Naive thymus-derived CD4-positive, alpha-beta T cell (primary cell): Measurements from ENCODE around the gene CIRBP. TPM values are rescaled to one million over a fixed set of nuclear protein-coding genes. Genes with fewer than 3 reads are reported as not detected.

Experiments
- ATAC-seq: fragments of 150-1000 bp; cut with Tn5 transposase; 2 replicates; pipeline ENCODE4 v1.10.0; 2021; ENCODE audit warnings: mild to moderate bottlenecking, moderate library complexity
- CTCF ChIA-PET: fragments of 350-600 bp; sonication (Branson Sonifier 250); formaldehyde crosslinking; loops from one replicate; lab custom pipeline; 2021; ENCODE audit warnings: antibody characterized with exemption; lab: Charles Lee
- POLR2A ChIA-PET: fragments of 350-600 bp; sonication (Branson Sonifier 250); formaldehyde crosslinking; loops from one replicate; lab custom pipeline; 2021; ENCODE audit warnings: antibody characterized with exemption, inconsistent platforms; lab: Charles Lee
- DNase-seq, 9 donors: peaks; one replicate each; pipeline versions ENCODE4 v3.0.0 to v3.0.0-alpha.2; 2020 to 2022; ENCODE audit warnings: mixed read lengths in 1 of 9
- H3K27ac ChIP-seq: one replicate; pipeline ENCODE4 v1.7.0; 2013; ENCODE audit warnings: mild to moderate bottlenecking, low read depth, low read length, moderate library complexity
- H3K27me3 ChIP-seq, 2 donors: one replicate each; pipeline ENCODE4 v1.7.0; 2013; ENCODE audit warnings: low read length in 2 of 2, mild to moderate bottlenecking in 2 of 2, moderate library complexity in 2 of 2; ENCODE audit not compliant: control insufficient read depth in 2 of 2, insufficient read depth in 2 of 2
- H3K36me3 ChIP-seq, 3 experiments: 1 replicate in 2 of 3; 2 replicates in 1 of 3; pipeline ENCODE4 v1.7.0; 2013; ENCODE audit warnings: low read length in 3 of 3, mild to moderate bottlenecking in 3 of 3, moderate library complexity in 1 of 3; ENCODE audit not compliant: insufficient read depth in 3 of 3, control insufficient read depth in 2 of 3
- H3K4me1 ChIP-seq, 2 donors: one replicate each; pipeline ENCODE4 v1.7.0; 2013; ENCODE audit warnings: low read length in 2 of 2, mild to moderate bottlenecking in 2 of 2, moderate library complexity in 1 of 2; ENCODE audit not compliant: control insufficient read depth in 2 of 2, insufficient read depth in 2 of 2
- H3K4me3 ChIP-seq: 2 replicates; pipeline ENCODE4 v1.7.0; 2013; ENCODE audit warnings: mild to moderate bottlenecking, low read length
- H3K9me3 ChIP-seq, 3 experiments: 1 replicate in 2 of 3; 2 replicates in 1 of 3; pipeline ENCODE4 v1.7.0; 2013; ENCODE audit warnings: low read length in 3 of 3; ENCODE audit not compliant: control insufficient read depth in 2 of 3
- H3K27ac Mint-ChIP-seq, 9 donors: one replicate each; pipeline ENCODE4 v1.8.0; 2020 to 2022; ENCODE audit warnings: mixed read lengths in 9 of 9, mild to moderate bottlenecking in 8 of 9, moderate library complexity in 5 of 9, inconsistent platforms in 2 of 9
- H3K27me3 Mint-ChIP-seq, 5 donors: one replicate each; pipeline ENCODE4 v1.8.0; 2021 to 2022; ENCODE audit warnings: mixed read lengths in 5 of 5, mild to moderate bottlenecking in 1 of 5
- H3K36me3 Mint-ChIP-seq, 5 donors: one replicate each; pipeline ENCODE4 v1.8.0; 2020 to 2022; ENCODE audit warnings: mixed read lengths in 5 of 5, mild to moderate bottlenecking in 3 of 5, inconsistent platforms in 1 of 5
- H3K4me1 Mint-ChIP-seq, 7 donors: one replicate each; pipeline ENCODE4 v1.8.0; 2020 to 2022; ENCODE audit warnings: mixed read lengths in 7 of 7, mild to moderate bottlenecking in 3 of 7, inconsistent platforms in 1 of 7
- H3K4me3 Mint-ChIP-seq, 10 donors: one replicate each; pipeline ENCODE4 v1.8.0; 2020 to 2022; ENCODE audit warnings: mild to moderate bottlenecking in 10 of 10, mixed read lengths in 10 of 10, moderate library complexity in 6 of 10, inconsistent platforms in 2 of 10
- H3K9me3 Mint-ChIP-seq, 11 donors: one replicate each; pipeline ENCODE4 v1.8.0; 2020 to 2022; ENCODE audit warnings: mixed read lengths in 11 of 11, mild to moderate bottlenecking in 4 of 11, inconsistent platforms in 1 of 11, moderate library complexity in 1 of 11
- intact Hi-C, 2 donors: fragments of 100-400 bp; cut with micrococcal nuclease; formaldehyde crosslinking; loops; one replicate each; pipeline ENCODE4 v1.15.1; 2023
- polyA plus RNA-seq, 2 donors: library from polyadenylated mRNA; unstranded; fragments of 300-500 nt; fragmentation: Illumina TruSeq; gene quantifications; one replicate each; pipeline ENCODE4 v1.2.3, GENCODE V29; 2021
- total RNA-seq, 6 experiments: library from RNA in 5 of 6; stranded (reverse) in 5 of 6; gene quantifications; 1 replicate in 5 of 6; 2 replicates in 1 of 6; pipeline ENCODE4 v1.2.3 and lab custom pipeline; 2021 to 2026

Gene CIRBP
- total and polyA plus RNA-seq, 7 experiments from 2014 or later: 233 to 629 (median 410) TPM

DNA sequence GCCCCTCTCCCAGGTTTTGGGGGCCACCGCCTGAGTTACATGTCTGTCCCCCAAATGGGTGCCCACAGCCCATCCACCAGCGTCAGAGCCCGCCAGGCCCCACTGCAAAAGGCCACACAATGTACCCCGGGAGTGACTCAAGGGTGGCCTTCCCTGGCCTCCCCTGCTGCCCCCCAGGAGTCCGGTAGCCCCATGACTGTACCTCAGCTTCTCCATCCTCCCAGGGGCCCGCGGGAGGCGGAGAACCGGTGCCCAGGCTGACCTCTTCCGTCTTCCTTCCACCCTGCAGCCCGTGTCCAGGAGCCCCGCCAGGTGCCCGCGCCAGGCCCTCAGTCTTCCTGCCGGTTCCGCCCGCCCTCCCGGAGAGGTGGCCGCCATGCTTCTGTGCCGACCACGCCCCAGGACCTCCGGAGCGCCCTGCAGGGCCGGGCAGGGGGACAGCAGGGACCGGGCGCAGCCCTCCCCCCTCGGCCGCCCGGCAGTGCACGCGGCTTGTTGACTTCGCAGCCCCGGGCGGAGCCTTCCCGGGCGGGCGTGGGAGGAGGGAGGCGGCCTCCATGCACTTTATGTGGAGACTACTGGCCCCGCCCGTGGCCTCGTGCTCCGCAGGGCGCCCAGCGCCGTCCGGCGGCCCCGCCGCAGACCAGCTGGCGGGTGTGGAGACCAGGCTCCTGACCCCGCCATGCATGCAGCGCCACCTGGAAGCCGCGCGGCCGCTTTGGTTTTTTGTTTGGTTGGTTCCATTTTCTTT lies 41.7 kb upstream of the CIRBP start:
- H3K9me3 Mint-ChIP-seq: no peaks in the 10 kb centered on the region
- no peaks in the 10 kb centered on the region for H3K4me1 Mint-ChIP-seq
- intact Hi-C loops: no loop called here
- POLR2A ChIA-PET: interaction anchor here (0.6 kb wide), 1 partner anchor 111 kb away, joined by 4 read pairs; no protein-coding TSS in a partner anchor
- Histone ChIP-seq H3K27me3 (no peaks in the 10 kb centered on the region), H3K36me3 (peaks cover 0 to 52% (median 0%) of the 10 kb centered on the region in 3 experiments), H3K27ac (no peak overlapping the region), H3K9me3 (no peaks in the 10 kb centered on the region), H3K4me3 (no peak overlapping the region), H3K4me1 (no peaks in the 10 kb centered on the region)
- H3K36me3 Mint-ChIP-seq: no peaks in the 10 kb centered on the region
- H3K27me3 Mint-ChIP-seq: no peaks in the 10 kb centered on the region
- DNase-seq (peak in 1 of 9 donors; percentile 6), ATAC-seq (no peak)
- H3K4me3 Mint-ChIP-seq: no peak overlapping the region
- H3K27ac Mint-ChIP-seq: no peak overlapping the region
- CTCF ChIA-PET: no interaction called here

DNA sequence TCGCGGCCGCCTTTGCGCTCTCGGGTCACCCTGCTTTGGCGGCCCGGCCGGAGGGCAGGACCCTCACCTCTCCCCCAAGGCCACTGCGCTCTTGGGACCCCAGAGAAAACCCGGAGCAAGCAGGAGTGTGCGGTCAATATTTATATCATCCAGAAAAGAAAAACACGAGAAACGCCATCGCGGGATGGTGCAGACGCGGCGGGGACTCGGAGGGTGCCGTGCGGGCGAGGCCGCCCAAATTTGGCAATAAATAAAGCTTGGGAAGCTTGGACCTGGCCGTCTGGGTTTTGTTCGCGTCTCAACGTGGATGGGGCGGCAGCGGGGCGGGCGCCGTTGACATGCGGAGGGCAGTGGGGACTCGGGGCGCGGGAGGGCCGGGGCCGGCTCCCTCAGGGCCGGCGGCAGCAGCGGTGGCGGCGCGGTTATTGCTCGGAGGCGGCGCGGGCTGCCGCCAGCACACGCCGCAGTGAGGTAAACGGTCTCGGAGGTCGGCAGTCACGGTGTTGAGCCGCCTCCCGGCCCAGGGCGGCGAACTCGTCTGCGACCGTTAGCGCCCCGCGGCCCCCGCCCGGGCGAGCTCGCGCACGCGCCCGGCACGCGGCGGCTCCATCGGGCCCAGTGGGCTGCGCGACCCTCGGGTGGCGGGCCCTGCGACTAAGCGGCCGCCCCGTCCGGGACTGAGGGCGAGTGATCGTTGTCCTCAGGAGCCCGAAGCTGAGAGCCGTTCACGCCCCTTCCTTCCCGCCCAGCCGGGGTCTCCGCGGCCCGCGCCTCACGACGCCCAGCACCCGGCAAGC lies 40.8 kb upstream of the CIRBP start:
- POLR2A ChIA-PET: interaction anchor here (0.6 kb wide), 1 partner anchor 112 kb away, joined by 4 read pairs; no protein-coding TSS in a partner anchor
- Histone ChIP-seq H3K27ac (no peak overlapping the region), H3K4me1 (no peaks in the 10 kb centered on the region), H3K4me3 (no peak overlapping the region), H3K9me3 (no peaks in the 10 kb centered on the region), H3K36me3 (peaks cover 0 to 43% (median 0%) of the 10 kb centered on the region in 3 experiments), H3K27me3 (no peaks in the 10 kb centered on the region)
- intact Hi-C loops: no loop called here
- no peak overlapping the region for H3K4me3 Mint-ChIP-seq
- no peak for DNase-seq
- H3K4me1 Mint-ChIP-seq: no peaks in the 10 kb centered on the region
- no peak overlapping the region for H3K27ac Mint-ChIP-seq
- no peaks in the 10 kb centered on the region for H3K36me3 Mint-ChIP-seq
- CTCF ChIA-PET: no interaction called here
- no peak for ATAC-seq
- H3K9me3 Mint-ChIP-seq: no peaks in the 10 kb centered on the region
- H3K27me3 Mint-ChIP-seq: no peaks in the 10 kb centered on the region

DNA sequence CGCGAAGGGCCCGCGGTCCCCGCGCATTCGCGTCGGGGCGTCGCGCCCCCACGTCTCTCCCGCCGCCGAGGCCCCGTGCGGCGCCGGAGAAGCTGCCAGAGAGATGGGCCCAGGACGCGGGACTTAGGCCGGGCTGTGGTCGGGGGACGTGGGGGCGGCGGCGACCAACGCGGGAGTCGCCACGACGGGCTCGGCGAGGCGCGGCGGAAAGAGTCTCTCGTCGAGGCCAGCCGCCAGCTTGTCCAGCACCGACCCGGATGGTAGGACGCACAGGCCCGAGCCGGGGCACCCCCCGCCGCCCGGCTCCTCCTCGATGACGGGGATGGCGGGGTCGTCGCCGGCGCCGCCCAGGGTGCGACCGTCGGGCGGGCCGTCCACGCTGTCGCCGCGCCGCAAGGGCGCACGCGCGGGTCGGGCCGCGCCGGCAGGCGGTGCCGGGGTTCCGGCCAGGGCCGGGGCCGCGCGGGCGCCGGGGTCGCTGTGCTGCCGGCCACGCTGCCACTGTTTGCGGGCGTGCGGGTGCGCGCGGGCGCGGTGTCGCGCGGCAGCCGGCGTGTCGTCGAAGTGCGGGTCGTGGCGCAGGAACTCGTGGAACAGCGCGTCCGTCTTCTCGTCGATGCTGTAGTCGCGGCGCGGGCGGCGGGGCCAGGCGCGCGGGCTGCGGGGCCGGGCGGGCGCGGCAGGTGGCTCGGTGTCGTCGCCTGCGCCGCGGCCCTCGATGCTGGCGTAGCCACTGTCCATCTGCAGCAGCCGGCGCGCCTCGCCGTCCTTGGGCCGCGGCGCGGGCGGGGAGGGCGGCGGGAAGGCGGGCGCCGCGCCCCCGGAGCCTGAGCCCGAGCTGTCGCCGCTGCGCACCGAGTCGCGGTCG lies 39.8 kb upstream of the CIRBP start:
- Mint-ChIP-seq H3K9me3 (no peaks in the 10 kb centered on the region), H3K36me3 (no peaks in the 10 kb centered on the region), H3K4me1 (no peaks in the 10 kb centered on the region), H3K4me3 (no peak overlapping the region), H3K27ac (no peak overlapping the region), H3K27me3 (no peaks in the 10 kb centered on the region)
- ATAC-seq: no peak
- DNase-seq: no peak
- no peaks in the 10 kb centered on the region for H3K27me3 ChIP-seq
- no peak overlapping the region for H3K4me3 ChIP-seq
- H3K4me1 ChIP-seq: no peaks in the 10 kb centered on the region
- H3K27ac ChIP-seq: no peak overlapping the region
- peaks cover 0 to 34% (median 0%) of the 10 kb centered on the region in 3 experiments for H3K36me3 ChIP-seq
- ChIA-PET CTCF (no interaction called here), POLR2A (no interaction called here)
- no peaks in the 10 kb centered on the region for H3K9me3 ChIP-seq
- intact Hi-C loops: no loop called here

DNA sequence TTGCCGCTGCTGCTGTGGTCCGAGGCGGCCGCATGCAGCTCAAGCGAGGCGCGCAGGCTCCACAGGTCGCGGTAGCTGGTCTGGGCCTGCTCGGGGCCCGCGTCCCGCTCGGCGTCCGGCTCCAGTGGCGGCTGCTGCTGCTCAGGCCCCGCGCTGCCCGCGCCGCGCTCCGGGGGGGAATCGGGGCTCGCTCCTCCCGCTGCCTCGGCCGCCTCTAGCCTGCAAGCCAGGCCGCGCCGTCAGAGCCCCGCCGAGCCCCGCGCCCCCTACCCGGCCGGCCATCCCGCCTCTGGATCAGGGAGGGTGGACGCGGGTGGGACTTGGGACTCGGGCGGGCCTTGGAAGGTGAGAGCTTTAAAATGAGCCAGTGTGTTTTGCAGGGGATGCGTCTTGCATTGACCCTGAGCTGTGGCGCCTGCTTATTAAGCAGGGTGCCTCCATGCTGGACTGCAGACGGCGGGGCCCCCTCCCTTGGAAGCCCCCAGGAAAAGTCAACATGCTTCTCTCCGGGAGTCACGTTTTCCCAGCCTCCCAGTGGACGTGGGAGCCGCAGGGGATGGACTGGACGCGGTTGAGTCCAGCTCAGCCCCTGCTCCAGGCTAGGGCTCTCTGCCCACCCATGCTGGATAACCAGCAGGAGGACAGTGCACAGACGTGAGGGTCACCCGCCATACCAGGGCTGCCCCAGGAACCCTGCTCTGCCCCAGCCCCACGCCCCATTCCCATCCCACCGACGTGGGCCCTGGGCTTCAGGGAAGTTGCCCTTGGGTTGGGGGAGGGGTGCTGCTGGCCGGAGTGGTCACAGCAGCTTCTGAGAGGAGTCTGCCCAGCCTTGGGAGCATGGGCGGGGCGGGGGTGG lies 39.0 kb upstream of the CIRBP start:
- ATAC-seq: no peak
- no peaks in the 10 kb centered on the region for H3K9me3 ChIP-seq
- no peaks in the 10 kb centered on the region for H3K27me3 Mint-ChIP-seq
- no peaks in the 10 kb centered on the region for H3K9me3 Mint-ChIP-seq
- DNase-seq: peak in 1 of 9 donors; percentile 8
- H3K36me3 ChIP-seq: peaks cover 0 to 26% (median 0%) of the 10 kb centered on the region in 3 experiments
- ChIA-PET CTCF (no interaction called here), POLR2A (no interaction called here)
- no peak overlapping the region for H3K4me3 Mint-ChIP-seq
- H3K36me3 Mint-ChIP-seq: no peaks in the 10 kb centered on the region
- H3K4me1 ChIP-seq: no peaks in the 10 kb centered on the region
- H3K4me1 Mint-ChIP-seq: no peaks in the 10 kb centered on the region
- no peak overlapping the region for H3K27ac Mint-ChIP-seq
- no peaks in the 10 kb centered on the region for H3K27me3 ChIP-seq
- no peak overlapping the region for H3K4me3 ChIP-seq
- no peak overlapping the region for H3K27ac ChIP-seq
- intact Hi-C loops: no loop called here

DNA sequence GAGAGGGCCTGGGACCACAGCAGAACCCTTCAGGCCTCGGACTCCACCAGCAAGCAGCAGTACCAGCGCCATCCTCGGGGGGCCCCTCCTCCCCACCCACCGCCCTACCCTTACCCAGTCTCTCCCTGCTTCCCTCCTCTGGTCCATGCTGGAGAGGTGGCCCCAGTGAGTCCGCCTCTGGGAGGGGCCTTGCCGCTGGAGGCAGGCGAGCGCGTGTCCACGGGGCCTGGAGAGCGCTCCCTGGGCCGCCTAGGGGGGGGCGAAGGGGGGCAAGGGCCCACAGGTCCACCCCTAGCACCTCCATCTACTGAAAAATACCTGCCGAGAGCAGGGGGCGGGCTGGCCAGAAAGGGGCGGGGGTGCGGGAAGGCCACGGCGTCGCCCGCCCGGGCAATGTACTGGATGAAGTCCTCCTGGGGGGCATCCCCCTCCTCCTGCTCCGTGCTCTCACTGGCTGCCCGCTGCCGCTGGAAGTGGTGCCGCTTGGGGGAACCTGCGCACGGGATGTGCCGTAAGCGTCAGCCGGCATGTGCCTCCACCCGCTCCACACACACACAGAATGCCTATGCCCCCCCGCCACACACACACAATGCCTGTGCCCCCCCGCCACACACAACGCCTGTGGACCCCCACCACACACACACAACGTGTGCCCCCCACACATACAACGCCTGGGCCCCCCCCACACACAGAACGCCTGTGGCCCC lies 38.2 kb upstream of the CIRBP start:
- CTCF ChIA-PET: no interaction called here

More for the DNA sequence above, 38.2 kb upstream of the CIRBP start:
- H3K27me3 Mint-ChIP-seq: no peaks in the 10 kb centered on the region
- no peaks in the 10 kb centered on the region for H3K4me1 Mint-ChIP-seq
- no peaks in the 10 kb centered on the region for H3K9me3 Mint-ChIP-seq
- DNase-seq: peak in 1 of 9 donors; percentile 6
- no peak overlapping the region for H3K27ac Mint-ChIP-seq
- POLR2A ChIA-PET: no interaction called here
- intact Hi-C loops: no loop called here
- Histone ChIP-seq H3K36me3 (peaks cover 0 to 20% (median 0%) of the 10 kb centered on the region in 3 experiments), H3K27ac (no peak overlapping the region), H3K4me1 (no peaks in the 10 kb centered on the region), H3K4me3 (no peak overlapping the region), H3K9me3 (no peaks in the 10 kb centered on the region), H3K27me3 (no peaks in the 10 kb centered on the region)
- ATAC-seq: no peak
- H3K36me3 Mint-ChIP-seq: no peaks in the 10 kb centered on the region
- H3K4me3 Mint-ChIP-seq: no peak overlapping the region
